Smooth muscle cell of the brain vasculature (primary cell): ENCODE results near the gene LTF.
"Not testable (repeated sequence)": the region's sequence is repeated elsewhere in the genome, so short reads cannot be mapped to it uniquely, and the experiment has no call there.

Source experiments
- DNase-seq: peaks from one replicate; pipeline ENCODE4 v3.0.0-alpha.2; 2012; ENCODE audit warnings: low read depth, low spot score

Gene LTF

DNA sequence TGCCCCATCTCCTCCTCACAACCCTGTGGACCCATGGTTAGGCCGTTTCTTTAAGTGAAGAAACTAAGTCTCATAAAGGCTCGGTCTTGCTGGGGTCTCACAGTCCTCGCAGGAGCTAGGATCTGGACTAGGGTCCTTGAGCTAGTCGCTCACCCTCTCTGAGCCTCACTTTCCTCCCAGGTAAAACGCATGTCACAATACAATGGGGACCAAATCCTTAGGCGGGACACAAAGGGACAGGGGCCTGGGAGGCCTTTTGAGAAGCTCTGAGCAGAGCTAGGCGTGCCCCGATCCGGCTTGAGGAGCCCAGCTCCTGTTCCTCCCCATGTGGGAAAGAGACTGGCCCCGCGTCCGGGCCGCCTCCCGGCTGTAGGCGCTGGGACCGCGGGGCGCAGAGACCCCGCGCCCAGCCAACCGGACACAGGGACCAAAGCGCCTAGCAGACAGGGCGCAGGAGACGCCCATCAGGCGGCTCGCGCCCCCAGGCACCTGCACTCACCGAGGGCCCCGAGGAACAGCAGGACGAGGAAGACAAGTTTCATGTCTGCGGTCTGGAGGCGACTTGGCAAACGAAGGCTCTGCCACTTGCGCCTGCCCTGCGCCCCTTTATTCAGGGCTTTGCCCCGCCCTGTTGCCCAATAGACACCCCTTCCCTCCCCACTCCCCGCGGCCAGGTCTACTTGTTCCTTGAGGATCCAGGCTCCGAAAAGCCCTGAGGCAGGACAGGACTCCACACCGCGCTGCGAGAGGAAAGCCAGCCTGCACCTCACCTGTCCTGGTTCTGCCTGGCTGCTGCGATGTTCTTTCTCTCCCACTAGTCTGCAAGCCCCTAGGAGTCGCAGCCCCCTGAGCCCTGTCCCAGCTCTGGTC is at the start of gene LTF:
LTF (minus strand) TSS at position 580 of the 870 bp plus-strand sequence; CDS start at position 542, 38 bp downstream.
- no peak for DNase-seq

DNA sequence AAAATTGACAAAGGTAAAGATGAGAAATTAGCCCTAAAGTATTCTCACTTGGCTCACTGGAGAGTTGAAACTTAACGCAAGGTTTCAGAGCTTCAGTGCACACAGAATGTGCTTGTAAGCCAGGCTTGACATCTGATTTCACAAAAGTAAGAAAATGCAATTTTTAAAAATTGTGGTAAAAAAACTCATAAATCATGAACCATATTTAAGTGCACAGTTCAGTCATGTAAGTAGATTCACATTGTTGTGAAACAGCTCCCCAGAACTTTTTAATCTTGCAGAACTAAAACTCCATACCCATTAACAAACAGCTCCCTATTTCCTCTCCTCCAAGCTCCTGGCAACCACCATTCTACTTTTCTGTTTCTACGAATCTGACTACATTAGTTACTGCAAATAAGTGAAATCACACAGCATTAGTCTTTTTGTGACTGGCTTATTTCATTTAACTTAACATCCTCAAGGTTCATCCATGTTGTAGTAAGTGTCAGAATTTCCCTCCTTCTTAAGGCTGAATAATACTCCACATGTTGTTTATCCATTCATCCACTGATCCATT is 47.6 kb upstream of the LTF start:
- DNase-seq, result no peak

DNA sequence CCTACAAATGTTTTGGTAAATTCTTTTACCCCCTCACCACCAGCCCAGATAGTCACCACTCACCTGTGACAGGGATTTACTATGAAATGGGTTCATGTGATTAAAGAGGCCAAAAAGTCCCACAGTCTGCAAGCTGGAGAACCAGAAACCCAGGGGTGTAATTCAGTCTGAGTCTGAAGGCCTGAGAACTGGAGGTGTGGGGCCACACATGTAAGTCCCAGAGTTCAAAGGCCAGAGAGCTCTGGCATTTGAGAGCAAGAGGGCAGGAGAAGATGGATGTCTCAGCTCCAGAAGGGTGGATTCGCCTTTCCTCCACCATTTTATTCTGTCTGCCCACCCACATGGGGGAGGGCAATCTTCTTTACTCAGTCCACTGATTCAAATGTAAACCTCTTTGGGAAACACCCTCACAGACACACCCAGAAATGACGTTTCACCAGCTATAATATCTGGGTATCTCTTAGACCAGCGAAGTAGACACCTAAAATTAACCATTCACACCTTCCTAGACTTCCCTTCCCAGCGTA is 45.0 kb upstream of the LTF start:
- DNase-seq, result no peak

DNA sequence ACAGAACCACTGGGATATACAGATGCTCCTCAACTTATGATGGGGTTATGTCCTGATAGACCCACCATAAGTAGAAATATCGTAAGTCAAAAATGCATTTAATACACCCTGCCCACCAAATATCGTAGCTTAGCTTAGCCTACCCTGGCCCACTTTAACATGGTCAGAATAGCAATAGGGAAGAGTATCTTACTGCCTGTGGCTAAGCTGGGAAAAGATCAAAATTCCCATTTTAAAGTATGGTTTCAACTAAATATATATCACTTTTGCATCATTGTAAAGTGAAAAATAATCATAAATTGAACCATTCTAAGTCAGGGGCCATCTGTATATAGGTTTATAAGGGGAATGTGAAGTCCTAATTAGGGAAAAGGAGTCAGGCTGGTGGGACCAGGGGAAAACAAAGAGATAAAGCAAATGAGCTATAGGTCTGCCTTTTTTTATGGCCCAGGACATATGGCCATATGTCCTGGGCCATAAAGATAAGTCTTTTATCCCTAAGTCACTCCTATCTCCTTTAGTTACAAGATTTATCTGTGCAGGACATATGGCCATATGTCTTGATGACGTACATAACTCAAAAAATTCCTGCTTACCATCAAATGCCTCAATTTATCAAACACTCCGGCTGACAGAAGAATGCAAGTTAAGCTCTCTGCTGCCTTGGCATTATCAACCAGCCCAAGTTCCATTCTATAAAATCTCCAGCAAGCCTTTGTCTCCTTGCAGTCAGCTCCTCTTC is 44.3 kb upstream of the LTF start:
- no peak for DNase-seq

DNA sequence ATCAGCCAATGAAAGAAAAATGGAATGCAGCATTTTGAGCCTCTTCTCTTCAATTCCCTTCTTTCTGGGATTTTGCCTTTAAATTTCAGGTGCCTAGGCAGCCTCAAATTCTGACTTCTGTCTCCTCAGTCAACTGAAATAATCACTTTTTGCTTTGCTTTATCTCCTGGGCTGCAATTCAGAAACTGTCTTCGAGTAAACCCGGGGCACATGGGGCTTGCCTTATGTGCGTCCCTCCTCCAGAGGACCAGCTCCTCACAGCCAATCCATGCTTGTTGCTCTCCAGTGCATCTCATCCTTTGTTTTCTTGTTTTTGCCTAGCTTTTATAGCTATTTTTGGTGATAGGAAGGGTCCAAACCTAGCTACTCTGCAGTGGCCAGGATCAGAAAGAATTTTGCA is 41.8 kb upstream of the LTF start:
- DNase-seq, result no peak

- no peak for DNase-seq
Observed at GRCh38 chr3:46505953-46506352, 41.2 kb upstream of the LTF start.

GRCh38 chr3:46504789-46505188 is 40.1 kb upstream of the LTF start:
- no peak for DNase-seq

DNA sequence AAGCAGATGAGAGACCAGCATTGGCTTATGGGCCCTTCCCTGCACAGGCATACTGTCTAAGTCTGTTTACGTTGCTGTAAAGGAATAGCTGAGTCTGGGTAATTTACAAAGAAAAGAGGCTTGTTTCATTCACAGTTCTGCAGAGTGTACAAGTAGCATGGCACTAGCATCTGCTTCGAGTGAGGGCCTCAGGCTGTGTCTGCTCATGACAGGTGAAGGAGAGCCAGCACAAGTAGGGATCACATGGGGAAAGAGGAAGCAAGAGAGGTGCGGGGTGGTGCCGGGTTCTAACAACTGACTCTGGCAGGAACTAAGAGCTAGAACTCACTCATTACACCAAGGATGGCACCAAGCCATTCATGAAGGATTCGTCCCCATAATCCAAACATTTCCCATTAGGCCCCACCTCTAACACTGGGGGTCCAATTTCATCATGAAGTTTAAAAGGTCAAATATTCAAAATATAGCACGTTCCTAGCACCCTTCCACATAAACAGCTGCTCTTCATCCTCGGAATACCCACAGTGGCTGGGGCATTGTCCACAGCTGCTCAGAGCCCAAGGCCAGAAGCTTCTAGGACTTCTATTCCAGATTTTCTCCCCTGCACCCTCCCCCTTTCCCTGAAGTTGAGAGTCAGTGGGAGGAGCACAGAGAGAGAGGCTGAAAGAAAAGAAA is 38.6 kb upstream of the LTF start:
- DNase-seq, result no peak

- DNase-seq, result no peak
Observed at GRCh38 chr3:46501702-46502101, 37.0 kb upstream of the LTF start.

GRCh38 chr3:46500656-46501635 is 36.2 kb upstream of the LTF start:
- no peak for DNase-seq

GRCh38 chr3:46498916-46499519 is 34.3 kb upstream of the LTF start:
- DNase-seq, result no peak

DNA sequence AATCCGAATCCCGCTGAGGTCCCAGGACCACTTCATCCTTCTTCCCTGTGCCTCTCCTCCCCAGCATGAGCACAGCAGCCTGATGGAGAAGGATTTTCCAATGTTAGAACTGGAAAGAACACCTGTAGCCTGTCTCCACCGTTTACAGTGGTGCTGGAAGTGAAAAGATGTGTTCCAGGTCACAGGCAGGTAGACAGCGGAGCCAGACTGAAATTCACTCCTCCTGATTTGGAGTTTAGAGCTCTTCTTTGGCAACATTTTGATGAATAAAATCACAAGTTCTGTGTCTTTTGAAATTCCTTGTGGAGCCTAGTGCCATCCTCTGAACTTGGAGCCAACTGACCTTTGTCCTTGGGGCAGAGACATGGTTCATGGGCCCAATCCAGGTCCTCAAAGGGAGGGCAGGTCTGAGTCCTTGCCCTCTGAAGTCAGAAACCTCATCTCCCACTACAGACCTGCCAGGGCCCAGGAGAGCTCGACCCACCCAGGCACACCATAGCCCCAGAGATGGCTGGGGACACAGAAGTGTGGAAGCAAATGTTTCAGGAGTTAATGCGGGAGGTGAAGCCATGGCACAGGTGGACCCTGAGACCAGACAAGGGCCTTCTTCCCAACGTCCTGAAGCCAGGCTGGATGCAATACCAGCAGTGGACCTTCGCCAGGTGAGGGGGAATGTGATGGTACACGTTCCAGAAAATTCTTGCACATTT is 33.0 kb upstream of the LTF start, which contains the start of gene RTP3:
RTP3 (plus strand) TSS at position 421 of the 710 bp plus-strand sequence; CDS start at position 508, 87 bp downstream.
- DNase-seq, result no peak

DNA sequence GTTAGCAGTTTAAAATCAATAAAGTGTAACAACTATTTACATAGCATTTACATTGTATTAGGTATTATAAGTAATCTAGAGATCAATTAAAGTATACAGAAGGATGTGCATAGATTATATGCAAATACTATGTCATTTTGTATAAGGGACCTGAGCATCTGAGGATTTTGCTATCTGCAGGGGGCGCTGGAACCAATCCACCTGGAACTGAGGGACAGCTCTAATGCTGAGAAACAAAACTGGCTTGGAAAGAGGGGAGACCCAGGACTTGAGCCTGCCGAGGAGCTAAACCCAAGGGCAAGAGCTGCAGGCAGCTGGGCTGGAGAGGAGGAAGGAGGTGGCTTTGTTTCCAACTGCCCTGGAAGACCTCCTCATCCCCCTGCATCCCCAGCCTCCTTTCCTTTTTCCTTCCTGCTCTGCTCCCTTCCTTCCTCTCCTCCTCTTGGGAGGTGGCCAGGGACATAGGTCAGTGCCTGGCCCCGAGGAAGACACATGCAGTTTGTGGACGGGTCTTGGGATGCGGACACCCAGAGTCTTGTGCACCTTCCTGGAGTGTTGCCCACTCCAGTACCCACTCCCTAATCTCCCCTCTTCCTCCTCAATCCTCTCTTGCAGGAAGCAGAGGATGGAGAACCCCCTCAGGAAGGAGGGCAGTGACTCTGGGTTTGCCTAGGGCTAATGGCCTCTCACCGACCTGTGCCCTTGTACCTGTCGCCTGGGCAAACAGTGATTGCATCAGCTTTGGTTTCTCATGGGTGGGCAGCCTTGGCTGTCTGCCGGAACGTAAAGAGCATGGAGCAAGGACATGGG is 32.2 kb upstream of the LTF start:
- DNase-seq, result no peak

GRCh38 chr3:46495901-46496456 is 31.3 kb upstream of the LTF start:
- no peak for DNase-seq

DNA sequence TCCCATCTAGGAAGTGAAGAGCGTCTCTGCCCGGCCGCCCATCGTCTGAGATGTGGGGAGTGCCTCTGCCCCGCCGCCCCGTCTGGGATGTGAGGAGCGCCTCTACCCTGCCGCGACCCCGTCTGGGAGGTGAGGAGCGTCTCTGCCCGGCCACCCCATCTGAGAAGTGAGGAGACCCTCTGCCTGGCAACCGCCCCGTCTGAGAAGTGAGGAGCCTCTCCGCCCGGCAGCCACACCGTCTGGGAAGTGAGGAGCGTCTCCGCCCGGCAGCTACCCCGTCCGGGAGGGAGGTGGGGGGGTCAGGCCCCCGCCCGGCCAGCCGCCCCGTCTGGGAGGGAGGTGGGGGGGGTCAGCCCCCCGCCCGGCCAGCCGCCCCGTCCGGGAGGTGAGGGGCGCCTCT is 29.8 kb upstream of the LTF start:
- DNase-seq, result not testable (repeated sequence)

DNA sequence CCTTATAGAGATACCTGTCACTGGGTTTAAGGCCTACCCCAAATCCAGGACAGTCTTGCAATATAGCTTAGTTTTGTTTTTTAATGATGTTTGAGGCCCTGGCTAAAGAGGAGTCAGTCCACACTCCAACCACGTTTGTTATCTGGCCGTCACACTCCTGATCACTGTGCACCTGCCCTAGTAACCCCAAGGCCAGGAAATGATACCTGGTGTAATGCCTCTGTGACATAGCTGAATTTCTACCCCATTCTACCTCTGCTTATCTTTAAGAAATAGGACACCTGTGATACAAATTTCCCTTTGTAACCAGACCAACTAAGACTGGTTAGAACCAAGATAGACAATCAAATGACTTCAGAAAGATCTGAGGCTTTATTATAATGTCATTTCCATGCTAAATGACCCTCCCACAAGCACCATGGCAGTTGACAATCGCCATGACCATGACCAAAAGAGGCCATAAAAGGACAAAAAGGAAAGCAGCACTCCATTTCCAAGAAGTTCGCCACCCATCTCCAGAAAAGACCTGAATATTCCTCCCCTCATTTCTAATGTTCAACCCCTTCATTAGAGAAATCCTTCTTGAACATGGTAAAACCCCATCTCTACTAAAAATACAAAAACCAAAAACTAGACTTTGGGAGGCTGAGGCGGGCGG is 28.3 kb upstream of the LTF start:
- DNase-seq, result no peak
